IMR-90 (cell line): Measurements from ENCODE around the gene HMBS. TPM values are rescaled to one million over a fixed set of nuclear protein-coding genes. Genes with fewer than 3 reads are reported as not detected.

Source experiments
- ATAC-seq: fragments of 200-7000 bp; cut with Tn5 transposase; 2 replicates; pipeline ENCODE4 v1.9.1; 2020; ENCODE audit warnings: low read depth, mild to moderate bottlenecking, moderate library complexity
- BruUV-seq: library from RNA; stranded (reverse); fragments of 400-500 nt; replicated peaks from 2 replicates; lab custom pipeline; 2021; lab: Mats Ljungman, UMichigan
- CTCF ChIA-PET: fragments of 300-600 bp; formaldehyde crosslinking; extraction: SDS; loops from one replicate; lab custom pipeline; 2021; ENCODE audit warnings: antibody characterized with exemption; lab: Yijun Ruan, JAX
- POLR2A ChIA-PET: fragments of 300-600 bp; sonication (Branson Sonifier 250); formaldehyde crosslinking; loops from one replicate; lab custom pipeline; 2022; ENCODE audit warnings: antibody characterized with exemption; ENCODE audit not compliant: unreplicated experiment; lab: Charles Lee
- DNase-seq: peaks from one replicate; pipeline ENCODE4 v3.0.0; 2013
- H2AFZ ChIP-seq: replicated peaks from 2 replicates; pipeline ENCODE3; 2013; ENCODE audit warnings: low read length, mild to moderate bottlenecking; ENCODE audit not compliant: poor library complexity
- H2AK5ac ChIP-seq: 2 replicates; pipeline ENCODE4 v1.6.1; 2013; ENCODE audit warnings: low read depth, low read length, inconsistent platforms
- H2AK9ac ChIP-seq: replicated peaks from 2 replicates; pipeline ENCODE3; 2013; ENCODE audit warnings: mild to moderate bottlenecking, low read depth, low read length, moderate library complexity; ENCODE audit not compliant: poor library complexity
- H2BK120ac ChIP-seq: 2 replicates; pipeline ENCODE4 v1.6.1; 2013; ENCODE audit warnings: low read depth, low read length, inconsistent platforms
- H2BK15ac ChIP-seq: 3 replicates; pipeline ENCODE4 v1.6.1; 2013; ENCODE audit warnings: low read depth, low read length, inconsistent platforms
- H2BK20ac ChIP-seq: 2 replicates; pipeline ENCODE4 v1.6.1; 2013; ENCODE audit warnings: low read depth, mild to moderate bottlenecking, inconsistent platforms, low read length, moderate library complexity
- H2BK5ac ChIP-seq: 2 replicates; pipeline ENCODE4 v1.6.1; 2013; ENCODE audit warnings: mild to moderate bottlenecking, low read depth, low read length, inconsistent platforms; ENCODE audit not compliant: poor library complexity, severe bottlenecking
- H3K14ac ChIP-seq: replicated peaks from 2 replicates; pipeline ENCODE4 v1.6.1; 2013; ENCODE audit warnings: low read depth, low read length, inconsistent platforms
- H3K18ac ChIP-seq: 2 replicates; pipeline ENCODE4 v1.6.1; 2013; ENCODE audit warnings: low read depth, low read length, control low read depth
- H3K23ac ChIP-seq: 2 replicates; pipeline ENCODE4 v1.6.1; 2013; ENCODE audit warnings: low read depth, low read length, inconsistent platforms
- H3K27ac ChIP-seq: 2 replicates; pipeline ENCODE4 v1.5.1; 2013; ENCODE audit warnings: mild to moderate bottlenecking, control low read depth, low read length; ENCODE audit not compliant: insufficient read depth
- H3K27me3 ChIP-seq: 2 replicates; pipeline ENCODE4 v1.6.1; 2013; ENCODE audit warnings: low read length; ENCODE audit not compliant: control insufficient read depth, insufficient read depth
- H3K36me3 ChIP-seq: 2 replicates; pipeline ENCODE4 v1.6.1; 2013; ENCODE audit warnings: low read length, mixed read lengths; ENCODE audit not compliant: control insufficient read depth, insufficient read depth
- H3K4ac ChIP-seq: 2 replicates; pipeline ENCODE4 v1.6.1; 2013; ENCODE audit warnings: low read depth, low read length, inconsistent platforms
- H3K4me1 ChIP-seq: 2 replicates; pipeline ENCODE4 v1.6.1; 2013; ENCODE audit warnings: low read length, mixed read lengths; ENCODE audit not compliant: control insufficient read depth, insufficient read depth
- H3K4me2 ChIP-seq: 2 replicates; pipeline ENCODE4 v1.6.1; 2013; ENCODE audit warnings: low read depth, mild to moderate bottlenecking, control low read depth, low read length, moderate library complexity
- H3K4me3 ChIP-seq: 2 replicates; pipeline ENCODE4 v1.5.1; 2013; ENCODE audit warnings: low read depth, mild to moderate bottlenecking, control low read depth, low read length, moderate library complexity; ENCODE audit not compliant: insufficient read depth
- H3K56ac ChIP-seq: 2 replicates; pipeline ENCODE4 v1.6.1; 2013; ENCODE audit warnings: low read length, inconsistent platforms; ENCODE audit not compliant: insufficient read depth; ENCODE audit errors: extremely low read depth
- H3K79me1 ChIP-seq, 2 experiments: 2 replicates each; pipeline ENCODE4 v1.6.1; 2013; ENCODE audit warnings: low read length in 2 of 2, inconsistent platforms in 1 of 2, low read depth in 1 of 2
- H3K9ac ChIP-seq: 2 replicates; pipeline ENCODE4 v1.6.1; 2013; ENCODE audit warnings: low read depth, low read length, control low read depth
- H3K9me1 ChIP-seq: 2 replicates; pipeline ENCODE4 v1.6.1; 2013; ENCODE audit warnings: low read length, inconsistent platforms; ENCODE audit not compliant: insufficient read depth
- H3K9me3 ChIP-seq: 2 replicates; pipeline ENCODE4 v1.6.1; 2013; ENCODE audit warnings: low read length; ENCODE audit not compliant: control insufficient read depth, insufficient read depth
- H4K20me1 ChIP-seq: 2 replicates; pipeline ENCODE4 v1.6.1; 2013; ENCODE audit warnings: low read length, inconsistent platforms; ENCODE audit not compliant: insufficient read depth
- H4K5ac ChIP-seq: 2 replicates; pipeline ENCODE4 v1.6.1; 2013; ENCODE audit warnings: mild to moderate bottlenecking, low read depth, low read length, control low read depth
- H4K8ac ChIP-seq, 2 experiments: 2 replicates each; pipeline ENCODE4 v1.6.1; 2013; ENCODE audit warnings: low read depth in 2 of 2, low read length in 2 of 2, control low read depth in 1 of 2, inconsistent platforms in 1 of 2
- H4K91ac ChIP-seq: 2 replicates; pipeline ENCODE4 v1.6.1; 2013; ENCODE audit warnings: low read depth, low read length, inconsistent platforms; ENCODE audit not compliant: insufficient read depth
- BHLHE40 ChIP-seq: fragments of 150-350 bp; IDR thresholded peaks from 2 replicates; pipeline ENCODE4 v1.6.1; 2016; ENCODE audit warnings: mild to moderate bottlenecking, low read depth, low read length
- CEBPB ChIP-seq: IDR thresholded peaks from 2 replicates; pipeline ENCODE4 v1.6.1; 2012; ENCODE audit warnings: low read depth, low read length, improper control_type of control experiment
- CHD1 ChIP-seq: IDR thresholded peaks from 2 replicates; pipeline ENCODE4 v1.6.1; 2012; ENCODE audit warnings: low read depth, low read length, improper control_type of control experiment
- FOS ChIP-seq: fragments of 150-350 bp; IDR thresholded peaks from 2 replicates; pipeline ENCODE4 v1.6.1; 2016; ENCODE audit warnings: low read depth, low read length
- MAFK ChIP-seq: IDR thresholded peaks from 2 replicates; pipeline ENCODE4 v1.6.1; 2012; ENCODE audit warnings: low read depth, low read length, improper control_type of control experiment
- MAZ ChIP-seq: IDR thresholded peaks from 2 replicates; pipeline ENCODE4 v1.6.1; 2012; ENCODE audit warnings: low read depth, mild to moderate bottlenecking, low read length, improper control_type of control experiment, moderate library complexity, borderline replicate concordance
- MXI1 ChIP-seq: IDR thresholded peaks from 2 replicates; pipeline ENCODE4 v1.6.1; 2012; ENCODE audit warnings: low read depth, mild to moderate bottlenecking, low read length, moderate library complexity, borderline replicate concordance
- NFE2L2 ChIP-seq: fragments of 150-350 bp; IDR thresholded peaks from 2 replicates; pipeline ENCODE4 v1.6.1; 2016; ENCODE audit warnings: low read depth, mild to moderate bottlenecking, low read length
- POLR2A ChIP-seq: IDR thresholded peaks from 2 replicates; pipeline ENCODE4 v1.6.1; 2012; ENCODE audit warnings: mild to moderate bottlenecking, low read depth, low read length
- RAD21 ChIP-seq: IDR thresholded peaks from 2 replicates; pipeline ENCODE4 v1.6.1; 2012; ENCODE audit warnings: low read length, improper control_type of control experiment
- RCOR1 ChIP-seq: IDR thresholded peaks from 2 replicates; pipeline ENCODE4 v1.6.1; 2012; ENCODE audit warnings: mild to moderate bottlenecking, low read length, improper control_type of control experiment; ENCODE audit not compliant: insufficient replicate concordance
- RFX5 ChIP-seq: IDR thresholded peaks from 2 replicates; pipeline ENCODE4 v1.8.0; 2012; ENCODE audit warnings: low read depth, mild to moderate bottlenecking, low read length, moderate library complexity
- SMC3 ChIP-seq: fragments of 150-350 bp; IDR thresholded peaks from 2 replicates; pipeline ENCODE4 v1.6.1; 2016; ENCODE audit warnings: low read depth, mild to moderate bottlenecking, antibody characterized with exemption, low read length, moderate library complexity
- WGBS, 2 experiments: methylation state at CpG; one replicate each; pipeline versions ENCODE4 v1.1.5 to v1.1.7; 2013; ENCODE audit warnings: missing lambda C conversion rate in 2 of 2; ENCODE audit not compliant: insufficient read length in 1 of 2; ENCODE audit errors: extremely low coverage in 2 of 2; 5-methylcytosine and 5-hydroxymethylcytosine counted together
- dilution Hi-C: fragments of 300-500 bp; cut with HindIII; formaldehyde crosslinking; loops from one replicate; pipeline ENCODE4 v1.14.3; 2018; ENCODE audit warnings: low sequenced_read_pairs; ENCODE audit not compliant: unreplicated experiment
- in situ Hi-C: fragments of 300-500 bp; cut with MboI; formaldehyde crosslinking; loops from 3 replicates; pipeline ENCODE4 v1.14.3; 2019; ENCODE audit warnings: low sequenced_read_pairs, inconsistent platforms, mixed read lengths
- intact Hi-C: fragments of 100-400 bp; cut with micrococcal nuclease; formaldehyde crosslinking; loops from 2 replicates; pipeline ENCODE4 v1.10.0; 2022
- polyA plus RNA-seq, 3 experiments: library from polyadenylated mRNA; depleted of rRNA; stranded (reverse); fragments of >200 nt; gene quantifications; 2 replicates each; pipeline ENCODE4 v1.2.3, GENCODE V29; 2012; ENCODE audit warnings: low replicate concordance in 1 of 3
- total RNA-seq: library from RNA; depleted of rRNA; stranded (reverse); fragments of >200 nt; gene quantifications from 2 replicates; pipeline ENCODE4 v1.2.3, GENCODE V29; 2012
- TF ChIP-seq, protein P1 (sequence below): fragments of 150-350 bp; IDR thresholded peaks from 2 replicates; pipeline ENCODE4 v1.6.1; 2016; ENCODE audit warnings: low read depth, mild to moderate bottlenecking, low read length, moderate library complexity, borderline replicate concordance
- TF ChIP-seq, protein P2 (sequence below): conservative IDR thresholded peaks from 2 replicates; pipeline ENCODE4 v1.5.1; 2012; ENCODE audit warnings: mild to moderate bottlenecking, low read depth, low read length, improper control_type of control experiment
- TF ChIP-seq, protein P3 (sequence below): fragments of 150-350 bp; IDR thresholded peaks from 2 replicates; pipeline ENCODE4 v1.6.1; 2017; ENCODE audit warnings: mild to moderate bottlenecking, antibody characterized with exemption, low read length, low read depth

The HMBS gene
- total and polyA plus RNA-seq, 2 of the 4 experiments (the other 2 are of a cell fraction), result 17.9 to 59.5 TPM

DNA sequence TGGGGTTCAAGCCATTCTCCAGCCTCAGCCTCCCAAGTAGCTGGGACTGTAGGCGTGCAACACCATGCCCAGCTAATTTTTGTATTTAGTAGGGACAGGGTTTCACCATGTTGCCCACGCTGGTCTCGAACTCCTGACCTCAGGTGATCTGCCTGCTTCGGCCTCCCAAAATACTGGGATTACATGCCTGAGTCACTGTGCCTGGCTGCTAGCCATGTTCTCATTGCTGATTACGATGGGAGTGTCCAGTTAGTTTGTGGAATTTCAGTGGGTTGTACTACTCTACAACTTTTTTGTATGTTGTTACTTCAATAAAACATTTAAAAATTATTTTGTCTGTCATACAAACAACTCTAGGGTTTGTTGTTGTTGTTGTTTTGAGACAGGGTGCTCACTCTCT is 21.9 kb upstream of the HMBS start:
- no peak overlapping the region for H3K14ac ChIP-seq
- no peaks in the 10 kb centered on the region for H3K9me3 ChIP-seq
- H3K4me2 ChIP-seq, result no peak overlapping the region
- no peak overlapping the region for H3K9ac ChIP-seq
- no peak overlapping the region for H3K56ac ChIP-seq
- no peaks in the 10 kb centered on the region; the same call in 1 of the 2 replicates for H3K36me3 ChIP-seq
- intact Hi-C loops (no loop called here), in situ Hi-C loops (no loop called here), dilution Hi-C loops (no loop called here)
- no peak overlapping the region for H2BK20ac ChIP-seq
- no TSS peak for BruUV-seq
- H4K5ac ChIP-seq, result peak overlapping the region; percentile 32; the same call in 1 of the 2 replicates
- no peak overlapping the region; the same call in 1 of the 2 replicates for H2BK120ac ChIP-seq
- H2AFZ ChIP-seq, result no peak overlapping the region
- no peak for TF ChIP-seq RCOR1
- no peak for TF ChIP-seq CEBPB
- no peak for TF ChIP-seq FOS
- TF ChIP-seq RAD21, result no peak
- TF ChIP-seq NFE2L2, result peak; percentile 83
- peak; percentile 26; the same call in 1 of the 2 replicates for TF ChIP-seq BHLHE40
- TF ChIP-seq SMC3, result no peak
- TF ChIP-seq MAFK, result no peak
- TF ChIP-seq MAZ, result no peak
- no peak for TF ChIP-seq RFX5
- no peak for TF ChIP-seq POLR2A
- TF ChIP-seq, protein P1, sequence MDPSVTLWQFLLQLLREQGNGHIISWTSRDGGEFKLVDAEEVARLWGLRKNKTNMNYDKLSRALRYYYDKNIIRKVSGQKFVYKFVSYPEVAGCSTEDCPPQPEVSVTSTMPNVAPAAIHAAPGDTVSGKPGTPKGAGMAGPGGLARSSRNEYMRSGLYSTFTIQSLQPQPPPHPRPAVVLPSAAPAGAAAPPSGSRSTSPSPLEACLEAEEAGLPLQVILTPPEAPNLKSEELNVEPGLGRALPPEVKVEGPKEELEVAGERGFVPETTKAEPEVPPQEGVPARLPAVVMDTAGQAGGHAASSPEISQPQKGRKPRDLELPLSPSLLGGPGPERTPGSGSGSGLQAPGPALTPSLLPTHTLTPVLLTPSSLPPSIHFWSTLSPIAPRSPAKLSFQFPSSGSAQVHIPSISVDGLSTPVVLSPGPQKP, result no peak
- no peak for TF ChIP-seq MXI1
- TF ChIP-seq, protein P2, sequence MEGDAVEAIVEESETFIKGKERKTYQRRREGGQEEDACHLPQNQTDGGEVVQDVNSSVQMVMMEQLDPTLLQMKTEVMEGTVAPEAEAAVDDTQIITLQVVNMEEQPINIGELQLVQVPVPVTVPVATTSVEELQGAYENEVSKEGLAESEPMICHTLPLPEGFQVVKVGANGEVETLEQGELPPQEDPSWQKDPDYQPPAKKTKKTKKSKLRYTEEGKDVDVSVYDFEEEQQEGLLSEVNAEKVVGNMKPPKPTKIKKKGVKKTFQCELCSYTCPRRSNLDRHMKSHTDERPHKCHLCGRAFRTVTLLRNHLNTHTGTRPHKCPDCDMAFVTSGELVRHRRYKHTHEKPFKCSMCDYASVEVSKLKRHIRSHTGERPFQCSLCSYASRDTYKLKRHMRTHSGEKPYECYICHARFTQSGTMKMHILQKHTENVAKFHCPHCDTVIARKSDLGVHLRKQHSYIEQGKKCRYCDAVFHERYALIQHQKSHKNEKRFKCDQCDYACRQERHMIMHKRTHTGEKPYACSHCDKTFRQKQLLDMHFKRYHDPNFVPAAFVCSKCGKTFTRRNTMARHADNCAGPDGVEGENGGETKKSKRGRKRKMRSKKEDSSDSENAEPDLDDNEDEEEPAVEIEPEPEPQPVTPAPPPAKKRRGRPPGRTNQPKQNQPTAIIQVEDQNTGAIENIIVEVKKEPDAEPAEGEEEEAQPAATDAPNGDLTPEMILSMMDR, result no peak
- TF ChIP-seq, protein P3, sequence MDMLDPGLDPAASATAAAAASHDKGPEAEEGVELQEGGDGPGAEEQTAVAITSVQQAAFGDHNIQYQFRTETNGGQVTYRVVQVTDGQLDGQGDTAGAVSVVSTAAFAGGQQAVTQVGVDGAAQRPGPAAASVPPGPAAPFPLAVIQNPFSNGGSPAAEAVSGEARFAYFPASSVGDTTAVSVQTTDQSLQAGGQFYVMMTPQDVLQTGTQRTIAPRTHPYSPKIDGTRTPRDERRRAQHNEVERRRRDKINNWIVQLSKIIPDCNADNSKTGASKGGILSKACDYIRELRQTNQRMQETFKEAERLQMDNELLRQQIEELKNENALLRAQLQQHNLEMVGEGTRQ, result no peak
- TF ChIP-seq CHD1, result no peak
- H3K4ac ChIP-seq, result peak overlapping the region; percentile 22; the same call in 1 of the 2 replicates
- peak overlapping the region; percentile 29 for H2BK5ac ChIP-seq
- DNase-seq (peak; percentile 69), ATAC-seq (0 out of 2 replicates have a peak, but pooled peaks have one; percentile 12)
- H3K79me1 ChIP-seq, result peaks cover 19 to 39% of the 10 kb centered on the region in 2 experiments
- no peak overlapping the region for H2BK15ac ChIP-seq
- no peak overlapping the region for H3K18ac ChIP-seq
- H3K4me1 ChIP-seq, result peaks cover 8% of the 10 kb centered on the region
- H2AK5ac ChIP-seq, result no peak overlapping the region
- peaks cover 3% of the 10 kb centered on the region; the same call in 1 of the 2 replicates for H3K9me1 ChIP-seq
- no peak overlapping the region for H2AK9ac ChIP-seq
- WGBS, 2 experiments, result no CpG with 5 or more reads among the region's 5 CpGs
- ChIA-PET CTCF (no interaction called here), POLR2A (no interaction called here)
- no peak overlapping the region for H4K91ac ChIP-seq
- H4K8ac ChIP-seq, result peak overlapping the region in 1 of 2 experiments; percentile 63; a peak in 2 of 4 replicates
- no peak overlapping the region for H3K27ac ChIP-seq
- H3K4me3 ChIP-seq, result no peak overlapping the region
- 0 out of 2 replicates have a peak overlapping the region, but pooled peaks have one; percentile 41 for H3K23ac ChIP-seq
- H4K20me1 ChIP-seq, result no peaks in the 10 kb centered on the region; the same call in 1 of the 2 replicates
- H3K27me3 ChIP-seq, result no peaks in the 10 kb centered on the region
